Karpas-422 (cell line): ENCODE results near the gene RNF150. TPM values are rescaled to one million over a fixed set of nuclear protein-coding genes. Genes with fewer than 3 reads are reported as not detected.

ENCODE experiments used
- DNase-seq: peaks from one replicate; pipeline ENCODE4 v3.0.0-alpha.2; 2015
- H2AFZ ChIP-seq: fragments of 200-600 bp; sonication (generic); 2 replicates; pipeline ENCODE4 v1.6.1; 2014; ENCODE audit warnings: antibody characterized with exemption, low read length, mixed read lengths
- H3K27ac ChIP-seq: fragments of 200-600 bp; sonication (generic); 2 replicates; pipeline ENCODE4 v1.5.1; 2014; ENCODE audit warnings: mild to moderate bottlenecking, low read length, moderate library complexity
- H3K27me3 ChIP-seq: fragments of 200-600 bp; sonication (generic); 2 replicates; pipeline ENCODE4 v1.6.1; 2014; ENCODE audit warnings: low read length, mixed read lengths
- H3K36me3 ChIP-seq: fragments of 200-600 bp; sonication (generic); 2 replicates; pipeline ENCODE4 v1.6.1; 2014; ENCODE audit warnings: low read length, mixed read lengths; ENCODE audit not compliant: insufficient read depth
- H3K4me1 ChIP-seq: fragments of 200-600 bp; sonication (generic); 2 replicates; pipeline ENCODE4 v1.6.1; 2014; ENCODE audit warnings: mild to moderate bottlenecking, low read length, mixed read lengths
- H3K4me2 ChIP-seq: fragments of 200-600 bp; sonication (generic); 2 replicates; pipeline ENCODE4 v1.6.1; 2014; ENCODE audit warnings: low read length, low read depth, mild to moderate bottlenecking; ENCODE audit not compliant: poor library complexity, severe bottlenecking
- H3K4me3 ChIP-seq: fragments of 200-600 bp; sonication (generic); 2 replicates; pipeline ENCODE4 v1.5.1; 2014; ENCODE audit warnings: mild to moderate bottlenecking, antibody characterized with exemption, low read length, mixed read lengths
- H3K79me2 ChIP-seq: fragments of 200-600 bp; sonication (generic); 2 replicates; pipeline ENCODE4 v1.6.1; 2014; ENCODE audit warnings: mild to moderate bottlenecking, low read length, mixed read lengths
- H3K9ac ChIP-seq: fragments of 200-600 bp; sonication (generic); 2 replicates; pipeline ENCODE4 v1.6.0; 2014; ENCODE audit warnings: low read length
- H3K9me2 ChIP-seq: fragments of 200-600 bp; sonication (generic), shearing (Covaris generic); replicated peaks from 2 replicates; pipeline ENCODE4 v1.6.0; 2014; ENCODE audit warnings: mild to moderate bottlenecking, low read length, moderate library complexity; ENCODE audit not compliant: insufficient read depth
- H3K9me3 ChIP-seq: fragments of 300-700, 200-600 bp; sonication (generic); 2 replicates; pipeline ENCODE4 v1.6.1; 2014; ENCODE audit warnings: low read length, mixed read lengths
- H4K20me1 ChIP-seq: fragments of 200-600 bp; sonication (generic); 2 replicates; pipeline ENCODE4 v1.6.1; 2014; ENCODE audit warnings: mild to moderate bottlenecking, antibody characterized with exemption, low read length, low read depth; ENCODE audit not compliant: insufficient read depth
- total RNA-seq: library from RNA; depleted of rRNA; stranded (reverse); fragments of >200 nt; shearing (Covaris generic); gene quantifications from 2 replicates; pipeline ENCODE4 v1.2.3, GENCODE V29; 2014; ENCODE audit warnings: low replicate concordance

RNF150 gene
- total RNA-seq, 1 experiment from 2014 or later = not detected

GRCh38 chr4:140994015-140994414, 139.3 kb downstream of the RNF150 start:
- no peak overlapping the region for H3K27ac ChIP-seq
- no peak overlapping the region for H3K9ac ChIP-seq
- no peak overlapping the region for H3K4me2 ChIP-seq
- no peaks in the 10 kb centered on the region for H3K9me2 ChIP-seq
- H3K27me3 ChIP-seq = no peaks in the 10 kb centered on the region
- no peaks in the 10 kb centered on the region for H3K9me3 ChIP-seq
- no peaks in the 10 kb centered on the region for H3K36me3 ChIP-seq
- no peaks in the 10 kb centered on the region for H3K4me1 ChIP-seq
- no peak overlapping the region for H2AFZ ChIP-seq
- no peaks in the 10 kb centered on the region for H3K79me2 ChIP-seq
- DNase-seq = no peak
- no peak overlapping the region for H3K4me3 ChIP-seq
- no peaks in the 10 kb centered on the region for H4K20me1 ChIP-seq

- no peak overlapping the region for H3K4me3 ChIP-seq
- no peaks in the 10 kb centered on the region for H3K4me1 ChIP-seq
- H3K79me2 ChIP-seq = no peaks in the 10 kb centered on the region
- no peak overlapping the region for H2AFZ ChIP-seq
- no peak overlapping the region for H3K9ac ChIP-seq
- no peaks in the 10 kb centered on the region for H3K9me2 ChIP-seq
- H3K27ac ChIP-seq = no peak overlapping the region
- no peaks in the 10 kb centered on the region for H3K27me3 ChIP-seq
- no peaks in the 10 kb centered on the region for H3K9me3 ChIP-seq
- H3K4me2 ChIP-seq = no peak overlapping the region
- H3K36me3 ChIP-seq = no peaks in the 10 kb centered on the region
- DNase-seq = no peak
- H4K20me1 ChIP-seq = no peaks in the 10 kb centered on the region
These were observed 139.9 kb downstream of the RNF150 start for GRCh38 chr4:140993370-140993769.

GRCh38 chr4:140989944-140990343, 143.3 kb downstream of the RNF150 start:
- H2AFZ ChIP-seq = no peak overlapping the region
- no peaks in the 10 kb centered on the region for H3K4me1 ChIP-seq
- no peaks in the 10 kb centered on the region for H3K27me3 ChIP-seq
- no peaks in the 10 kb centered on the region for H4K20me1 ChIP-seq
- H3K4me3 ChIP-seq = no peak overlapping the region
- H3K4me2 ChIP-seq = no peak overlapping the region
- H3K9me3 ChIP-seq = no peaks in the 10 kb centered on the region
- no peak for DNase-seq
- H3K9ac ChIP-seq = no peak overlapping the region
- no peak overlapping the region for H3K27ac ChIP-seq
- no peaks in the 10 kb centered on the region for H3K36me3 ChIP-seq
- no peaks in the 10 kb centered on the region for H3K79me2 ChIP-seq
- H3K9me2 ChIP-seq = no peaks in the 10 kb centered on the region

GRCh38 chr4:140986045-140986444, 147.2 kb downstream of the RNF150 start:
- H3K79me2 ChIP-seq = no peaks in the 10 kb centered on the region
- no peaks in the 10 kb centered on the region for H3K27me3 ChIP-seq
- no peak overlapping the region for H3K4me3 ChIP-seq
- H3K4me2 ChIP-seq = no peak overlapping the region
- DNase-seq = no peak
- H3K9ac ChIP-seq = no peak overlapping the region
- H2AFZ ChIP-seq = no peak overlapping the region
- no peaks in the 10 kb centered on the region for H3K9me2 ChIP-seq
- no peaks in the 10 kb centered on the region for H3K9me3 ChIP-seq
- no peaks in the 10 kb centered on the region for H3K4me1 ChIP-seq
- H3K27ac ChIP-seq = no peak overlapping the region
- no peaks in the 10 kb centered on the region for H3K36me3 ChIP-seq
- H4K20me1 ChIP-seq = no peaks in the 10 kb centered on the region

GRCh38 chr4:140982613-140983340, 150.5 kb downstream of the RNF150 start:
- no peak overlapping the region for H3K4me2 ChIP-seq
- H3K4me1 ChIP-seq = no peaks in the 10 kb centered on the region
- no peaks in the 10 kb centered on the region for H3K9me3 ChIP-seq
- H4K20me1 ChIP-seq = no peaks in the 10 kb centered on the region
- DNase-seq = no peak
- no peak overlapping the region for H3K9ac ChIP-seq
- no peaks in the 10 kb centered on the region for H3K36me3 ChIP-seq
- no peak overlapping the region for H3K4me3 ChIP-seq
- no peaks in the 10 kb centered on the region for H3K27me3 ChIP-seq
- H3K79me2 ChIP-seq = no peaks in the 10 kb centered on the region
- H2AFZ ChIP-seq = no peak overlapping the region
- no peak overlapping the region for H3K27ac ChIP-seq
- H3K9me2 ChIP-seq = no peaks in the 10 kb centered on the region

- Histone ChIP-seq H3K79me2 (no peaks in the 10 kb centered on the region), H3K4me3 (no peak overlapping the region), H3K4me2 (no peak overlapping the region), H4K20me1 (no peaks in the 10 kb centered on the region), H3K9me3 (no peaks in the 10 kb centered on the region), H3K36me3 (no peaks in the 10 kb centered on the region), H2AFZ (no peak overlapping the region), H3K4me1 (no peaks in the 10 kb centered on the region), H3K27me3 (no peaks in the 10 kb centered on the region), H3K9ac (no peak overlapping the region), H3K9me2 (no peaks in the 10 kb centered on the region), H3K27ac (no peak overlapping the region)
- no peak for DNase-seq
These were observed 152.7 kb downstream of the RNF150 start for GRCh38 chr4:140980426-140981200.

- no peak overlapping the region for H3K4me2 ChIP-seq
- H3K4me1 ChIP-seq = no peaks in the 10 kb centered on the region
- no peaks in the 10 kb centered on the region for H3K27me3 ChIP-seq
- no peak overlapping the region for H3K27ac ChIP-seq
- no peaks in the 10 kb centered on the region for H3K36me3 ChIP-seq
- no peaks in the 10 kb centered on the region for H3K9me2 ChIP-seq
- no peaks in the 10 kb centered on the region for H4K20me1 ChIP-seq
- H3K79me2 ChIP-seq = no peaks in the 10 kb centered on the region
- H3K9me3 ChIP-seq = no peaks in the 10 kb centered on the region
- H2AFZ ChIP-seq = no peak overlapping the region
- DNase-seq = no peak
- H3K4me3 ChIP-seq = no peak overlapping the region
- no peak overlapping the region for H3K9ac ChIP-seq
These were observed 156.5 kb downstream of the RNF150 start for GRCh38 chr4:140976768-140977167.

GRCh38 chr4:140971077-140971792, 162.0 kb downstream of the RNF150 start:
- Histone ChIP-seq H3K9ac (no peak overlapping the region), H3K4me1 (no peaks in the 10 kb centered on the region), H3K36me3 (no peaks in the 10 kb centered on the region), H3K4me2 (no peak overlapping the region), H3K79me2 (no peaks in the 10 kb centered on the region), H3K27ac (no peak overlapping the region), H3K4me3 (no peak overlapping the region), H4K20me1 (no peaks in the 10 kb centered on the region), H3K9me2 (no peaks in the 10 kb centered on the region), H2AFZ (no peak overlapping the region), H3K9me3 (no peaks in the 10 kb centered on the region), H3K27me3 (no peaks in the 10 kb centered on the region)
- DNase-seq = no peak
